Neuronal stem cell (in vitro differentiated cells): Measurements from ENCODE around the gene SLC15A4.
A peak's percentile ranks its signal among the peaks of the same experiment; 100 is the strongest.
"Not testable (repeated sequence)": the region's sequence is repeated elsewhere in the genome, so short reads cannot be mapped to it uniquely, and the experiment has no call there.

Experiments
- DNase-seq: peaks from one replicate; pipeline ENCODE4 v3.0.0-alpha.2; 2013; ENCODE audit warnings: low spot score
- H2AFZ ChIP-seq: one replicate; pipeline ENCODE4 v1.6.1; 2013; ENCODE audit warnings: mild to moderate bottlenecking, low read length, inconsistent platforms
- H2AK5ac ChIP-seq: 2 replicates; pipeline ENCODE4 v1.6.1; 2013; ENCODE audit warnings: low read depth, mild to moderate bottlenecking, inconsistent platforms, low read length, moderate library complexity, mixed read lengths
- H2BK120ac ChIP-seq: 2 replicates; pipeline ENCODE4 v1.6.1; 2013; ENCODE audit warnings: low read depth, mild to moderate bottlenecking, inconsistent platforms, low read length, moderate library complexity, mixed read lengths
- H2BK12ac ChIP-seq: one replicate; pipeline ENCODE4 v1.6.1; 2013; ENCODE audit warnings: low read length, inconsistent platforms
- H2BK15ac ChIP-seq: 2 replicates; pipeline ENCODE4 v1.6.1; 2013; ENCODE audit warnings: mild to moderate bottlenecking, low read length, inconsistent platforms, mixed read lengths
- H2BK5ac ChIP-seq: one replicate; pipeline ENCODE4 v1.6.1; 2013; ENCODE audit warnings: inconsistent platforms, mild to moderate bottlenecking, low read length, moderate library complexity
- H3K14ac ChIP-seq: one replicate; pipeline ENCODE4 v1.6.1; 2013; ENCODE audit warnings: low read length, inconsistent platforms
- H3K18ac ChIP-seq: 2 replicates; pipeline ENCODE4 v1.6.1; 2013; ENCODE audit warnings: low read length, inconsistent platforms
- H3K23ac ChIP-seq: 2 replicates; pipeline ENCODE4 v1.6.1; 2013; ENCODE audit warnings: low read depth, mild to moderate bottlenecking, mixed read lengths, low read length, inconsistent platforms; ENCODE audit not compliant: poor library complexity
- H3K27ac ChIP-seq: replicated peaks from 3 replicates; pipeline ENCODE4 v1.5.1; 2013; ENCODE audit warnings: low read length, inconsistent platforms
- H3K27me3 ChIP-seq, 3 experiments: 2 replicates each; pipeline ENCODE4 v1.6.1; 2013; ENCODE audit warnings: low read length in 3 of 3, mild to moderate bottlenecking in 2 of 3, inconsistent platforms in 1 of 3, low read depth in 1 of 3, mixed read lengths in 1 of 3, moderate library complexity in 1 of 3; ENCODE audit not compliant: control insufficient read depth in 3 of 3, insufficient read depth in 3 of 3
- H3K36me3 ChIP-seq, 2 donors: replicated peaks in 1 of 2; 2 replicates each; pipeline ENCODE4 v1.6.1; 2013; ENCODE audit warnings: low read length in 2 of 2; ENCODE audit not compliant: control insufficient read depth in 2 of 2, insufficient read depth in 2 of 2
- H3K4ac ChIP-seq: 2 replicates; pipeline ENCODE4 v1.6.1; 2013; ENCODE audit warnings: inconsistent platforms, mild to moderate bottlenecking, low read length, moderate library complexity
- H3K4me1 ChIP-seq, 2 donors: 1 replicate in 1 of 2; 2 replicates in 1 of 2; pipeline ENCODE4 v1.6.1; 2013; ENCODE audit warnings: low read length in 2 of 2, low read depth in 1 of 2; ENCODE audit not compliant: control insufficient read depth in 2 of 2, insufficient read depth in 1 of 2
- H3K4me2 ChIP-seq: one replicate; pipeline ENCODE4 v1.6.1; 2013; ENCODE audit warnings: mild to moderate bottlenecking, low read length, inconsistent platforms; ENCODE audit not compliant: insufficient read depth, poor library complexity, severe bottlenecking
- H3K4me3 ChIP-seq, 2 donors: 2 replicates each; pipeline ENCODE4 v1.5.1; 2013; ENCODE audit warnings: low read length in 2 of 2, mild to moderate bottlenecking in 2 of 2, inconsistent platforms in 1 of 2, moderate library complexity in 1 of 2
- H3K79me1 ChIP-seq: one replicate; pipeline ENCODE4 v1.6.1; 2013; ENCODE audit warnings: low read depth, mild to moderate bottlenecking, inconsistent platforms, low read length, moderate library complexity
- H3K9ac ChIP-seq: one replicate; pipeline ENCODE4 v1.6.1; 2013; ENCODE audit warnings: mild to moderate bottlenecking, low read depth, low read length, inconsistent platforms; ENCODE audit not compliant: poor library complexity
- H3K9me3 ChIP-seq, 2 donors: replicated peaks in 1 of 2; 2 replicates each; pipeline versions ENCODE3 to v1.6.1; 2013; ENCODE audit warnings: low read length in 2 of 2, mild to moderate bottlenecking in 2 of 2, inconsistent platforms in 1 of 2, low read depth in 1 of 2, mixed read lengths in 1 of 2, moderate library complexity in 1 of 2; ENCODE audit not compliant: control insufficient read depth in 2 of 2, insufficient read depth in 1 of 2
- H4K8ac ChIP-seq: one replicate; pipeline ENCODE4 v1.6.1; 2013; ENCODE audit warnings: low read depth, mild to moderate bottlenecking, inconsistent platforms, low read length, moderate library complexity
- H4K91ac ChIP-seq: one replicate; pipeline ENCODE4 v1.6.1; 2013; ENCODE audit warnings: low read length, low read depth, mild to moderate bottlenecking, inconsistent platforms; ENCODE audit not compliant: poor library complexity
- WGBS, 2 donors: extraction: QIAGEN DNeasy Blood & Tissue Kit; methylation state at CpG; one replicate each; pipeline ENCODE4 v1.1.7; 2013; ENCODE audit warnings: missing lambda C conversion rate in 2 of 2, mixed read lengths in 1 of 2; ENCODE audit not compliant: insufficient read length in 2 of 2, insufficient replicate concordance in 1 of 2; ENCODE audit errors: extremely low coverage in 2 of 2; 5-methylcytosine and 5-hydroxymethylcytosine counted together

The SLC15A4 gene

GRCh38 chr12:128852885-128853599, 29.3 kb upstream of the SLC15A4 start, which contains the start of gene GLT1D1:
Gene GLT1D1, plus strand, starts transcription at chr12:128853478. Its CDS starts 104 bp downstream, at chr12:128853582.
- WGBS, 2 donors = no CpG with 5 or more reads among the region's 56 CpGs
- peak within 1 kb of the TSS; percentile 48 to 81 for H3K4me3 ChIP-seq
- DNase-seq = no peak

GRCh38 chr12:128852026-128852698, 28.4 kb upstream of the SLC15A4 start:
- Histone ChIP-seq H2AFZ (no peak overlapping the region), H3K27ac (no peak overlapping the region), H3K18ac (no peak overlapping the region), H2BK12ac (no peak overlapping the region), H2BK5ac (no peak overlapping the region), H2AK5ac (peak overlapping the region; percentile 97), H4K8ac (no peak overlapping the region), H3K23ac (no peak overlapping the region), H3K4ac (no peak overlapping the region), H3K4me2 (no peak overlapping the region), H3K36me3 (no peaks in the 10 kb centered on the region), H3K4me3 (no peak overlapping the region), H3K9ac (no peak overlapping the region), H3K14ac (no peak overlapping the region), H2BK15ac (no peak overlapping the region), H3K4me1 (no peaks in the 10 kb centered on the region), H2BK120ac (no peak overlapping the region), H3K9me3 (no peaks in the 10 kb centered on the region), H3K79me1 (no peaks in the 10 kb centered on the region), H4K91ac (no peak overlapping the region), H3K27me3 (peaks cover 0 to 16% (median 7%) of the 10 kb centered on the region in 3 experiments)
- DNase-seq = no peak
- WGBS, 2 donors = no CpG with 5 or more reads among the region's 8 CpGs

More at GRCh38 chr12:128852885-128853599, 29.3 kb upstream of the SLC15A4 start, which contains the start of gene GLT1D1:
- peak within 1 kb of the TSS; percentile 99 for H3K18ac ChIP-seq
- peak within 1 kb of the TSS; percentile 75 for H3K14ac ChIP-seq
- H3K4me1 ChIP-seq = no peaks in the 10 kb centered on the region
- no peaks in the 10 kb centered on the region for H3K79me1 ChIP-seq
- no peaks in the 10 kb centered on the region for H3K36me3 ChIP-seq
- H3K4ac ChIP-seq = peak within 1 kb of the TSS; percentile 89
- no peak within 1 kb of the TSS for H3K27ac ChIP-seq
- peak within 1 kb of the TSS; percentile 94 for H3K4me2 ChIP-seq
- H3K9ac ChIP-seq = peak within 1 kb of the TSS; percentile 91
- H2BK12ac ChIP-seq = no peak within 1 kb of the TSS
- no peak within 1 kb of the TSS for H4K8ac ChIP-seq
- no peaks in the 10 kb centered on the region for H3K9me3 ChIP-seq
- no peak within 1 kb of the TSS for H4K91ac ChIP-seq
- H2AK5ac ChIP-seq = peak within 1 kb of the TSS; percentile 97
- peaks cover 0 to 16% (median 7%) of the 10 kb centered on the region in 3 experiments for H3K27me3 ChIP-seq
- H2BK120ac ChIP-seq = no peak within 1 kb of the TSS
- peak within 1 kb of the TSS; percentile 98 for H2AFZ ChIP-seq
- peak within 1 kb of the TSS; percentile 91 for H3K23ac ChIP-seq
- peak within 1 kb of the TSS; percentile 66 for H2BK5ac ChIP-seq
- peak within 1 kb of the TSS; percentile 67 for H2BK15ac ChIP-seq

- not testable (repeated sequence) for H3K79me1 ChIP-seq, H3K4me2 ChIP-seq
These were observed 27.7 kb upstream of the SLC15A4 start for GRCh38 chr12:128851429-128851828.

GRCh38 chr12:128850400-128850799, 26.6 kb upstream of the SLC15A4 start:
- WGBS, 2 donors = no CpG with 5 or more reads among the region's 3 CpGs
- peaks cover 0 to 16% (median 7%) of the 10 kb centered on the region in 3 experiments for H3K27me3 ChIP-seq
- H3K4ac ChIP-seq = no peak overlapping the region
- no peak overlapping the region for H2BK12ac ChIP-seq
- no peaks in the 10 kb centered on the region for H3K79me1 ChIP-seq
- no peaks in the 10 kb centered on the region for H3K9me3 ChIP-seq
- no peak overlapping the region for H3K9ac ChIP-seq
- H2BK15ac ChIP-seq = no peak overlapping the region
- no peak overlapping the region for H3K23ac ChIP-seq
- no peaks in the 10 kb centered on the region for H3K36me3 ChIP-seq
- no peak overlapping the region for H2AK5ac ChIP-seq
- H3K4me3 ChIP-seq = no peak overlapping the region
- no peak overlapping the region for H3K14ac ChIP-seq
- no peaks in the 10 kb centered on the region for H3K4me1 ChIP-seq
- no peak overlapping the region for H4K91ac ChIP-seq
- DNase-seq = no peak
- no peak overlapping the region for H2AFZ ChIP-seq
- H2BK5ac ChIP-seq = no peak overlapping the region
- H2BK120ac ChIP-seq = no peak overlapping the region
- H4K8ac ChIP-seq = no peak overlapping the region
- no peak overlapping the region for H3K27ac ChIP-seq
- no peak overlapping the region for H3K4me2 ChIP-seq
- H3K18ac ChIP-seq = no peak overlapping the region

More at GRCh38 chr12:128851429-128851828, 27.7 kb upstream of the SLC15A4 start:
- WGBS, 2 donors = no CpG with 5 or more reads among the region's 7 CpGs
- not testable (repeated sequence) for H2BK120ac ChIP-seq, H4K8ac ChIP-seq, H2AK5ac ChIP-seq, DNase-seq, H3K23ac ChIP-seq, H3K9me3 ChIP-seq, H3K4ac ChIP-seq, H3K9ac ChIP-seq, H2BK5ac ChIP-seq, H3K36me3 ChIP-seq, H3K18ac ChIP-seq, H3K27ac ChIP-seq, H2BK15ac ChIP-seq, H3K4me1 ChIP-seq, H4K91ac ChIP-seq, H2AFZ ChIP-seq, H2BK12ac ChIP-seq, H3K4me3 ChIP-seq, H3K14ac ChIP-seq
- peaks cover 0 to 16% (median 7%) of the 10 kb centered on the region in 3 experiments for H3K27me3 ChIP-seq
